Liver (tissue), 10 donors: Measurements from ENCODE around the gene PLK4. TPM values are rescaled to one million over a fixed set of nuclear protein-coding genes. Genes with fewer than 3 reads are reported as not detected.

Source experiments
- DNase-seq: peaks from one replicate; pipeline ENCODE4 v3.0.0-alpha.2; 2017; ENCODE audit warnings: low spot score
- H3K27ac ChIP-seq, 2 donors: one replicate each; pipeline ENCODE4 v1.7.0; 2013; ENCODE audit warnings: inconsistent platforms in 2 of 2, low read length in 2 of 2, control low read depth in 1 of 2, low read depth in 1 of 2, mild to moderate bottlenecking in 1 of 2
- H3K27me3 ChIP-seq, 4 donors: one replicate each; pipeline versions ENCODE4 v1.6.1 to v1.7.0; 2013; ENCODE audit warnings: low read length in 3 of 4, inconsistent platforms in 1 of 4, mild to moderate bottlenecking in 1 of 4, moderate library complexity in 1 of 4; ENCODE audit not compliant: control insufficient read depth in 4 of 4, insufficient read depth in 4 of 4
- H3K36me3 ChIP-seq, 4 donors: one replicate each; pipeline versions ENCODE4 v1.6.1 to v1.7.0; 2013; ENCODE audit warnings: low read length in 3 of 4, mild to moderate bottlenecking in 3 of 4, low read depth in 1 of 4, moderate library complexity in 1 of 4; ENCODE audit not compliant: control insufficient read depth in 4 of 4, insufficient read depth in 3 of 4
- H3K4me1 ChIP-seq, 4 donors: one replicate each; pipeline versions ENCODE4 v1.6.1 to v1.7.0; 2013; ENCODE audit warnings: low read length in 3 of 4, mild to moderate bottlenecking in 3 of 4, moderate library complexity in 1 of 4; ENCODE audit not compliant: control insufficient read depth in 4 of 4, insufficient read depth in 4 of 4
- H3K4me3 ChIP-seq, 3 donors: one replicate each; pipeline versions ENCODE4 v1.6.1 to v1.7.0; 2013; ENCODE audit warnings: low read length in 3 of 3, control low read depth in 1 of 3, low read depth in 1 of 3, mild to moderate bottlenecking in 1 of 3
- H3K9ac ChIP-seq, 2 donors: one replicate each; pipeline ENCODE4 v1.7.0; 2013; ENCODE audit warnings: low read length in 2 of 2, mild to moderate bottlenecking in 2 of 2, moderate library complexity in 2 of 2, control low read depth in 1 of 2, low read depth in 1 of 2
- H3K9me3 ChIP-seq, 4 donors: one replicate each; pipeline versions ENCODE4 v1.6.1 to v1.7.0; 2013; ENCODE audit warnings: low read length in 3 of 4; ENCODE audit not compliant: control insufficient read depth in 4 of 4
- EGR1 ChIP-seq, 2 donors: IDR thresholded peaks; 2 replicates each; pipeline ENCODE4 v1.6.1; 2016 to 2018; ENCODE audit warnings: antibody characterized with exemption in 2 of 2, low read depth in 2 of 2
- FOXA1 ChIP-seq: IDR thresholded peaks from 2 replicates; pipeline ENCODE4 v1.6.1; 2016; ENCODE audit warnings: antibody characterized with exemption
- FOXA2 ChIP-seq: IDR thresholded peaks from 2 replicates; pipeline ENCODE4 v1.6.1; 2016; ENCODE audit warnings: antibody characterized with exemption
- GABPA ChIP-seq, 2 donors: IDR thresholded peaks in 1 of 2; conservative IDR thresholded peaks in 1 of 2; 2 replicates each; pipeline ENCODE4 v1.6.1; 2016; ENCODE audit warnings: antibody characterized with exemption in 2 of 2, mild to moderate bottlenecking in 1 of 2, moderate library complexity in 1 of 2
- HNF4A ChIP-seq, 2 donors: conservative IDR thresholded peaks; 2 replicates each; pipeline ENCODE4 v1.6.1; 2016; ENCODE audit warnings: antibody characterized with exemption in 2 of 2, mild to moderate bottlenecking in 2 of 2
- HNF4G ChIP-seq: IDR thresholded peaks from 2 replicates; pipeline ENCODE4 v1.6.1; 2016; ENCODE audit warnings: antibody characterized with exemption
- JUND ChIP-seq, 2 donors: IDR thresholded peaks; 2 replicates each; pipeline ENCODE4 v1.6.1; 2016; ENCODE audit warnings: antibody characterized with exemption in 2 of 2
- RAD21 ChIP-seq, 2 donors: IDR thresholded peaks; 2 replicates each; pipeline ENCODE4 v1.6.1; 2016; ENCODE audit warnings: antibody characterized with exemption in 2 of 2, mild to moderate bottlenecking in 2 of 2
- SP1 ChIP-seq: IDR thresholded peaks from 2 replicates; pipeline ENCODE4 v1.6.1; 2018; ENCODE audit warnings: antibody characterized with exemption, mild to moderate bottlenecking
- WGBS: extraction: QIAGEN DNeasy Blood & Tissue Kit; methylation state at CpG from one replicate; pipeline ENCODE4 v1.1.7; 2013; 5-methylcytosine and 5-hydroxymethylcytosine counted together
- polyA plus RNA-seq, 2 donors: library from polyadenylated mRNA; stranded (reverse) in 1 of 2; unstranded in 1 of 2; fragments of 200-250 nt in 1 of 2; fragments of >200 nt in 1 of 2; fragmentation: Nextera tagmentation in 1 of 2; extraction: Ambion mirVana in 1 of 2; gene quantifications; one replicate each; pipeline versions ENCODE4 v1.2.1 to v1.2.3, GENCODE V29; 2013 to 2015
- small RNA-seq: library from RNA; depleted of rRNA; stranded (forward); fragments of <200 nt; gene quantifications from one replicate; pipeline ENCODE3, GENCODE V24; 2014
- total RNA-seq, 2 donors: library from RNA; depleted of rRNA; stranded (reverse); fragments of >200 nt; gene quantifications; one replicate each; pipeline ENCODE4 v1.2.3, GENCODE V29; 2014
- TF ChIP-seq, protein P1 (sequence below): IDR thresholded peaks from 2 replicates; pipeline ENCODE4 v1.6.1; 2016; ENCODE audit warnings: antibody characterized with exemption
- TF ChIP-seq, protein P2 (sequence below): fragments of 150-350 bp; IDR thresholded peaks from 2 replicates; pipeline ENCODE4 v1.5.1; 2017; ENCODE audit warnings: improper control_type of control experiment, low read depth, low read length; ENCODE audit not compliant: missing input control
- TF ChIP-seq, protein P3 (sequence below): IDR thresholded peaks from 2 replicates; pipeline ENCODE4 v1.6.1; 2016; ENCODE audit warnings: antibody characterized with exemption
- donor health status: healthy.
- donor health status: healthy.
- donor health status: healthy.
- donor health status: healthy.
- donor health status: healthy.

Gene PLK4
- total and polyA plus RNA-seq, 4 donors = 0.42 to 28.9 (median 0.73) TPM

DNA sequence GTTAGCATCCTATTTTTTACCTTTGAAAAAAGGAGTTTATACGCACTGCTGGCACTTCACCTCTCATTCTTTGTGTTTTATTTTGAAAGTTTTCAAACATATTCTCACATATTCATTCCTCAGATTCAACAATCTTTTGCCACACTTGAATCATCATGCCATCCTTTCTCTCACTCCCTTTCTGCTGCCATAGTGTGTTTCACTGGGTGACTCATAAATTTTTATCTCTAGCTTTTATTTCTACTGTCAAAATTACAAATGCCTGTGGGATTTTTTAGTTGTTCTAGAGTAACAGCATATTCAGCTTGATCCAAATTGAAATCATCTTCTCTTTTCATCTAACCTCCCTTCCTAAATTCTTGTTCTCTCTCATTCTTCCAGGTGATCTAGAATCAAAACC lies 56.3 kb downstream of the PLK4 start:
- DNase-seq = no peak
- Histone ChIP-seq H3K4me3 (no peak overlapping the region), H3K9ac (no peak overlapping the region), H3K4me1 (no peaks in the 10 kb centered on the region), H3K36me3 (peaks cover 0 to 8% (median 5%) of the 10 kb centered on the region in 4 donors), H3K27me3 (no peaks in the 10 kb centered on the region), H3K27ac (no peak overlapping the region), H3K9me3 (no peaks in the 10 kb centered on the region)
- 97% methylated on average over 1 of the region's 1 CpG for WGBS
- no peak for TF ChIP-seq RAD21 (IDR thresholded peaks at IDR 0.05)
- TF ChIP-seq, protein P1, sequence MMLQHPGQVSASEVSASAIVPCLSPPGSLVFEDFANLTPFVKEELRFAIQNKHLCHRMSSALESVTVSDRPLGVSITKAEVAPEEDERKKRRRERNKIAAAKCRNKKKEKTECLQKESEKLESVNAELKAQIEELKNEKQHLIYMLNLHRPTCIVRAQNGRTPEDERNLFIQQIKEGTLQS = no peak
- no peak for TF ChIP-seq EGR1 (IDR thresholded peaks at IDR 0.05; ENCODE audit: low read depth in 2 of 2)
- TF ChIP-seq, protein P2, sequence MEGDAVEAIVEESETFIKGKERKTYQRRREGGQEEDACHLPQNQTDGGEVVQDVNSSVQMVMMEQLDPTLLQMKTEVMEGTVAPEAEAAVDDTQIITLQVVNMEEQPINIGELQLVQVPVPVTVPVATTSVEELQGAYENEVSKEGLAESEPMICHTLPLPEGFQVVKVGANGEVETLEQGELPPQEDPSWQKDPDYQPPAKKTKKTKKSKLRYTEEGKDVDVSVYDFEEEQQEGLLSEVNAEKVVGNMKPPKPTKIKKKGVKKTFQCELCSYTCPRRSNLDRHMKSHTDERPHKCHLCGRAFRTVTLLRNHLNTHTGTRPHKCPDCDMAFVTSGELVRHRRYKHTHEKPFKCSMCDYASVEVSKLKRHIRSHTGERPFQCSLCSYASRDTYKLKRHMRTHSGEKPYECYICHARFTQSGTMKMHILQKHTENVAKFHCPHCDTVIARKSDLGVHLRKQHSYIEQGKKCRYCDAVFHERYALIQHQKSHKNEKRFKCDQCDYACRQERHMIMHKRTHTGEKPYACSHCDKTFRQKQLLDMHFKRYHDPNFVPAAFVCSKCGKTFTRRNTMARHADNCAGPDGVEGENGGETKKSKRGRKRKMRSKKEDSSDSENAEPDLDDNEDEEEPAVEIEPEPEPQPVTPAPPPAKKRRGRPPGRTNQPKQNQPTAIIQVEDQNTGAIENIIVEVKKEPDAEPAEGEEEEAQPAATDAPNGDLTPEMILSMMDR = no peak
- TF ChIP-seq GABPA (IDR thresholded peaks at IDR 0.05 in 1 of 2, conservative IDR thresholded peaks at IDR 0.05 in 1 of 2) = no peak
- TF ChIP-seq SP1 = no peak
- TF ChIP-seq, protein P3, sequence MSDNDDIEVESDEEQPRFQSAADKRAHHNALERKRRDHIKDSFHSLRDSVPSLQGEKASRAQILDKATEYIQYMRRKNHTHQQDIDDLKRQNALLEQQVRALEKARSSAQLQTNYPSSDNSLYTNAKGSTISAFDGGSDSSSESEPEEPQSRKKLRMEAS = no peak
- no peak for TF ChIP-seq FOXA1
- no peak for TF ChIP-seq HNF4A (conservative IDR thresholded peaks at IDR 0.05)
- TF ChIP-seq HNF4G = no peak
- TF ChIP-seq JUND (IDR thresholded peaks at IDR 0.05) = no peak
- TF ChIP-seq FOXA2 = no peak

Small RNA genes lying within 50 kb of the gene (small RNA-seq; reads per million reads assigned to genes)
- not detected for gene RNU6-583P

Other genes with a start within 250 kb of the PLK4 start
- gene INTU, start 247.9 kb upstream of the PLK4 start, total RNA-seq = 1 to 10 TPM; 1.3 to 1.7 TPM
- under 1 TPM; 0.30 to 0.97 TPM for gene INTU, start 247.9 kb upstream of the PLK4 start, polyA plus RNA-seq
- gene SLC25A31, start 150.5 kb upstream of the PLK4 start, total RNA-seq = not detected
- gene SLC25A31, start 150.5 kb upstream of the PLK4 start, polyA plus RNA-seq = not detected
- gene HSPA4L, start 98.6 kb upstream of the PLK4 start, total RNA-seq = 1 to 10 TPM; 1.6 to 5.3 TPM
- gene HSPA4L, start 98.6 kb upstream of the PLK4 start, polyA plus RNA-seq = 1 to 10 TPM; 2.0 to 3.7 TPM
- 10 to 100 TPM; 19.5 to 21.0 TPM for gene MFSD8, start 84.3 kb downstream of the PLK4 start, total RNA-seq
- gene MFSD8, start 84.3 kb downstream of the PLK4 start, polyA plus RNA-seq = 10 to 100 TPM in 1 of 2 donors, 1 to 10 TPM in 1; 6.3 to 15.6 TPM
- 10 to 100 TPM in 1 of 2 donors, 1 to 10 TPM in 1; 8.8 to 14.1 TPM for gene ABHD18, start 84.5 kb downstream of the PLK4 start, total RNA-seq
- gene ABHD18, start 84.5 kb downstream of the PLK4 start, polyA plus RNA-seq = 1 to 10 TPM; 3.9 to 8.1 TPM
- gene LARP1B, start 180.4 kb downstream of the PLK4 start, total RNA-seq = 10 to 100 TPM; 17.5 to 69.6 TPM
- gene LARP1B, start 180.4 kb downstream of the PLK4 start, polyA plus RNA-seq = 10 to 100 TPM; 20.7 to 26.7 TPM